ENCODE data around the gene VPS29.
"Not testable (repeated sequence)": the region's sequence is repeated elsewhere in the genome, so short reads cannot be mapped to it uniquely, and the experiment has no call there.

The VPS29 gene

DNA sequence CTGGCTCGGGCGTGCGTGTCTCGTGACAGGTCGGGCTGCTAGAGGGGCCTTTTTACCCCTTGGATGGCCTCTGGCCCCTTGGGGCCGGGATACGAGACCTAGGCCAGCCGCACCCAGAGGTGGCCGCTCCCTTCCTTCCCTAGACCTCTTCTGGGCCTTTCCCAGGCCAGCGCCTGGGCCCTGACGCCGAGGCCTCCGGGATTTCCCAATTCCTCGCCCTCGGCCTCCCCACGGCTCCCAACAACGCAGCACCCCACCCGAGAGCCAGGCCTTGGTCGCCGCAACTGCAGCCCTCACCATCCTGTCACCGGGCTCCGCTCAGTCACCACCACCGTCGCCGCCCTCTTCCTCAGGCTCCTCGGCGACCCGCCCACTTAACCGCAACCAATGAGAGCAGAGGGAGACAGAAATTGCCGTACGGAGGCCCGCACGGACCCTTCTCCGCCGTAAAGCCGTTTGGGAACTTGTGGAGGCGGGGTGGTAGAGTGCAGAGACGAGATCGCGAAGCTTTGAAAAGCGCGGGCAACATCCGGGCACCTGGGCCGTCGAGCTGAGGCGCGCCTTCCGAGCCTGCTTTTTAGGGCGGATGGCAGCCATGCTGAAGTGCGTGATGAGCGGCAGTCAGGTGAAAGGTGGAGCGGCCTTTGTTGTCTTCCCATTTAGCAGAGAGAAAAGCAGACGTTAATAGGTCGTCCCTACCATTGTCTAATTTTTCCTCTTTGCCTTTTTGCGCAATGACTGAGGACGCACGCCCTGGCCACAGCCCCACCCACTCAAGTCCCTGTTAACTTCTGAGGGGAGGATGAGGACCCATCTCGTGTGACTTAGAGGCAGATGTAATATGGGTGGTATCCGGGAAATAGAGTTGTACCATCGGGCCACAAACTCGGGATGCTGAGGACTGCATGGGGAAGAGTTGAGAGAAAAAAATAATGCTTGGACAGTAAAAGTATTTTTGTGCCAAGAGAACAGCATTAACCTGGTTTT is at the start of gene VPS29, which contains the start of gene RAD9B:
VPS29 (minus strand) TSS at position 360 of the 987 bp plus-strand sequence; CDS start at position 300, 60 bp downstream.
RAD9B (plus strand) TSS at position 580 of the 987 bp plus-strand sequence; CDS start at position 587, 7 bp downstream.
- peak; percentile 97 to 98 for DNase-seq (ENCODE audit: low read depth in 2 of 2)

DNA sequence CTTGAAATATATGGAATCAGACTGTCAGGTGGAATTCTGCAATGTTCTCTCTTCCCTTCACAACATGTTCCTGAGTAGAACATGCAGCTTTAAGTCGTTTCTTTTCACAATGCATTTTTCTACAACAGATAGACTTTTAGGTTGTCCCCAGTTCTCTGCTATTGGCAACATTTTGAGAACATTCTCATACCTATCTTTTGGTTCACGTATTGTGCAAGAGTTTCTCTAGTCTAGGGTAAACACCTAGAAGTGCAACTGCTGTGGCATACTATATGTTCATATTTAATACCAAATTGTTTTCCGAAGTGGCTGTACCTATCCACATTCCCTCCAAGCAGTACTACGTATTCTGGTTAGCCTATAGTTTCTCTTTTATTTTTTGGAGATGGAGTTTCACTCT is 49.1 kb upstream of the VPS29 start:
- no peak for DNase-seq (ENCODE audit: low read depth in 2 of 2)

DNA sequence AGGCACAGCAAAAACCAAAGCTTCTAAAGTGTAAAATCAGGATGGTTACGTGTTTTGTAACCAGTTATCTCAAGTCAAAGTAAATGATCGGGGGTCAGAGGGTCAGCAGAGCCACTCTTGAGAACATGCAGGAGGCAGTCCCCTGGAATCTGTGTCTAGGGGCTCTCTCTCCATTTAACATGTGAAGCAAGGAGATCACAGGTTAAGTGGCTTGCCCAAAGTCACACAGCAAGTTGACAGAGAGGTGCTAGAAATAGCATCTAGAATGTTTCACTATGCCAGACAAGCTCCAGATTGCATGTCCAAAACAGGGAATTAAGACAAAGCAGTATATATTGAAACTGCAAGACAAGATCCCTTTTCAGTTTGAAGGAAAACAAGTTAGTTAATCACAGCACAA is 47.8 kb upstream of the VPS29 start:
- no peak for DNase-seq (ENCODE audit: low read depth in 2 of 2)

DNA sequence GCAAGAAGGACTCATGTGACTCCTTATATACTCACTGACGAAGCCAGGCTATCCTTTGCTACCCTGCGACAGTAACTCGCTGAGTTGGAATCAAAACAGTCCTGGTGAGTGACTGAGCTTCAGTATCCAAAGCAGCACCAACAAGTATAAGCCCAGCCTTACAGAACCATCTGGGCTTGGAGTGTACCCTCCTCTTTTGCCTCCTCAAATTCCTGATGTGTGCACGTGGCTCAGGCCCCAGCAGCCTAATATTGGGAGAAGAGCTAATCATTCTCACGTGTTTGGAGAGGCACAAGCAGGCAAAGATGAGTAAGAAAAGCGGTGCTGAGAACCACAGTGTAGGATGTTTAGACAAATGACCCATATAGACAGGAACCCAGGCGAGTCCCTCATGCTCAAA is 46.8 kb upstream of the VPS29 start:
- DNase-seq (ENCODE audit: low read depth in 2 of 2), result no peak

DNA sequence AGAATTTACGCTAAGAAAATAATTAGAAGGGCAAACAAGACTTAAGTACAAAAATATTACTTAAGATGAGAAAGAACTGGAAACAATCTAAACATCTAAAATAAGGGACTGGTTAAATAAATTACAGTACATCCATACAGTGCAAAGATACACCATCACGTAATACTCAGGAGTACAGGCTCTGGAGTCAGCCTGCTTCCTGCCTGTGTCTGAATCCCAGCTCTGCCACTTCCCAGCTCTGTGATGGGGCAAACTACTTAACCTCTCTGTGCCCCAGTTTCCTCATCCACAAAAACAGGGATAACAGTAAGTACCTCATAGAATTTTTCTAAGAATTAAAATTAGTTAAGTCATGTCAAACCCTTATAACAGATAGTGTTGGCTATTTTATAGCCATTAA is 45.2 kb upstream of the VPS29 start:
- DNase-seq (ENCODE audit: low read depth in 2 of 2), result no peak

DNA sequence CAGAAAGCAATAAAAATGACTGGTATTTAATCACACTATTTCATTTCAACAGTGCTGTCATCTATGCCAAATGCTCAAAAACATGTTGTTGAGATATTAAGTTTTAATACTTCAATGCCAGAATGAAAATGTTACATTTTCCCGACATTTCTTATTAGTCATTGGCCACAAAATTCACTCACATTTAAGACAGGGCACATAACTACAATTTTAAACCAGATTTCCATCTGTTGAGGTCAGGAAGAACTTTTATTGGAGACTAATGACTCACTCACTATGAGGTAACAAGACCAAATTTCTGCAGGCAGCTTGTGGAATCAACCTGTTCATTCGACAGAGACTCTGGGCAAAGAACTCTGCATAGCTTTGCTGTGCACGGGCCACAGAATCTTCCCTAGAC is 44.4 kb upstream of the VPS29 start:
- no peak for DNase-seq (ENCODE audit: low read depth in 2 of 2)

DNA sequence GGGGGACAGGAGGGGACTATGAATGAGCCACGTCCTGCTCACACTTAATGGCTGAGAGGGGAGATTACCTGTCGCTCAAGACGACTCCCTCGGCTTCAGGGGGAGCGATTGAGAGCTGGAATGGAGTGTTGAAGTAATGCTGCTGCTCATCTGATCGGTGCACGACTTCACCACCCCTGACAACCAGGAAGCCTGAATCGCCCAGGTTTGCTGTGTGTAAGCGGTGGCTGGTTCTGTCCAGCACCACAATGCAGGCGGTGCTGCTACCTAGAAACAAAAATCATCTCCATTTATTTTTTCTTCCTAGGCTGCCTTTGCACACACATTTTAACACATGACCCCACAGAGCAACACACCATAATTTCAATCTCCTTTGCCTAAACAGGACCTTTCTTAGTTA is 43.9 kb upstream of the VPS29 start:
- no peak for DNase-seq (ENCODE audit: low read depth in 2 of 2)

DNA sequence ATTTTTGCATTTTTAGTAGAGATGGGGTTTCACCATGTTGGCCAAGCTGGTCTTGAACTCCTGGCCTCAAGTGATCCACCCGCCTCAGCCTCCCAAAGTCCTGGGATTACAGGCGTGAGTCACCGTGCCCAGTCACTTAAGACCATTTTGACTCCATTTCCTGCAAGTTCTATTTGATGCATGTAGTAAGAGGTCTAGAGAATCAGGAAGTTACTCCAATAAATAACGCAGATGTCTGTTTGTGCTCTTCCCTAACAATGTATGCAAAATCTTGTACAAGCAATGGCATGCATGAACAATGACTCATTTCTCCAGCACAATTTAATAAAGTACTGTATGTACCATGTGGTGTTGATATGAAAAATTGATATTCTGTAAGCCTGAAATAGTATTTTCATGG is 43.3 kb upstream of the VPS29 start:
- DNase-seq (ENCODE audit: low read depth in 2 of 2), result not testable (repeated sequence)

DNA sequence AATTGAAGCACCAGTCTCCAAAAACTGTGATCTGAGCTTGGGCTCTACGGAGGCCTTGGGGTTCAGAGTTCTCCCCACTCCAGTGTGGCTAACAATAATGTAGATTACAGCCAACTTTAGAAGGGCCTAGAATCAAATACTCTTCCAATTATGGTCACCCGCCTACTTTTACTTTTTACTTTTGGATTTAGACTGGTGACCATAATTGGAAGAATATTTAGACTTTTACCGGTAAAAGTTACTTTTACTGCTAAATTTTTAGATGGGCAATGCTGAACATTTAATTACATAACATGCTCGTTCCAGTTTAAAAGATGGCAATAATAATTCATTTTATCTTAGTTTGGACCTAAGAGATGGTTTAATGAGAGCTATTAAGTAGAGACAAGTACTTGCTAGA is 42.1 kb upstream of the VPS29 start:
- DNase-seq (ENCODE audit: low read depth in 2 of 2), result no peak

DNA sequence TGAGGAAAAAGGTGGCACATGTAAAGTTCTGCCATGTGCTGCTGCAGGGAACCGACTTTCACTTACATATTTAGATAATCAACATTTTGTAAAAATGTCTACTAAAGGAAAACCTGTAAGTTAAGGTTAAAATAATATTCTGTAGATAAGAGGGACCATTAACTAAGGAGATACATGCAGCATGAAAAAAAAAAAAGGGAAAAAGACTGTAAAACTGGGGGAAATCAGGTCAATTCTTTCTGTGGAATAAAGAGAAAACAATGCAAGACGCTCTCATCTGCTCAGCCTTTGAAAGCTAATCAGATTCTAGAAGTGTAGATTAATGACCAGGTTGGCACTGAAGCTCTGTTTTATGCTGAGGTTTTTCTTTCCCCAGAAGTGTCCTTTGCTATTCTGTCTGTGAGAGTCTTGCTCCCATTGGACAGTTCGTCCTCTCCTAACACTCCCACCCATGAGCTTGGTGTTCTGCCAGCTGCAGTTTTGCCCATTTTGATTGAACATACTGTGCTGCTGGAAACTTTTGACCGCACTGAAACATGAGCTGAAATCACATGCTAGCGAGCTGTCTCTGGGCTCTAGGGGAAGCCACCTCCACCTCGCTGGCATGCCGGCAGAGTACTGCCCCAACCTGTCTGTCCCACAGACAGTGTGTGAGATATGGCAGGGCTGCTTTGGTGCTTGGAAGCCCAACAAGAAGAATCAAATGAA is 41.5 kb upstream of the VPS29 start:
- DNase-seq (ENCODE audit: low read depth in 2 of 2), result no peak

DNA sequence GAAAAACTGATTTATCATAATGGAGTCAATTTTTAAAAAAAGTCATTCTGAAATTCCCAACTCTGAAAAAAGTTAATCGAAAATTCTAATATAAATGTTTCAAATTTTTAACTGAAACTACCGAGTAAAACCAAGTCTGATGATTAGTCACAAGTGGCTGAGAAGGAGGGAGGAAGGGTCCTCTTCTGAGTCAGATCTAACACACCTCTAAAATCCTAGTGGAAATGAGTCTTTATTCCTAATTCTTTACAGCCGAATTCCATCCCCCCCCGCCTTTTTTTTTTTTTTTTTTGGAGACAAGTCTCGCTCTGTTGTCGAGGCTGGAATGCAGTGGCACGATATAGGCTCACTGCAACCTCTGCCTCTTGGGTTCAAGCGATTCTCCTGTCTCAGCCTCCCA is 38.1 kb upstream of the VPS29 start:
- DNase-seq (ENCODE audit: low read depth in 2 of 2), result no peak

DNA sequence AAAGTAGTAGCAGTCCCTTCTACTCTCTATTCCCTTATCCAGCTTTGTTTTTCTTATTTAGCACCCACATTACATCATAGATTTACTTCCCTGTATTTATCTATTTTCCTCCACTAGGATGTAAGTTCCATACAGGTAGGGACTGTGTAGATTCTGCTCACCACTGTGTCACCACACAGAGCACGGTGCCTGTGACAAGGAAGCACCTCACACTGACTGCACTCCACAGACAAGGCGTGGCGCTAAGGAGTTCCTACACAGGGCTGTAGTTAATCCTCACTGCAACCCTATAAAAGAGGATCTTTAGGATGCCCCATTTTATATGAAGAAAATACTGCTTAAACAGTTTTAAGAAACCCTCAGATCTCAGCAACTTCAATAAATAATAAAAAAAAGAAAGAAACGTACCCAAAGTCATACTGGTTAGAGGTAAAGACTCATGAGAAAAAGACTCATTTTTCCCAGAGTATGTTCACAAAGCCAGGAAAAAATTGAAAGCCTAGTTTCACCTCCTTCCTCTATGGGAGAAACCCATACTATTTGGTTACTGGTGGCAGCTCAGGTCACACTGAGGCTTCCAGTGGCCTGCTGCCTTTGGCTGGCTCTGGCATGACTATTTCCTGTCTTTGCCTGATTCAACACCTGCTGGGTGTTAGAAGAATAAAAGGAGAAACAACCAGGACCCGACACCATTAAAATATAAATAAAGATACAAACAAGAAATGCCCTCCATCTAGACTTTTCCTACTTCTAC is 37.1 kb upstream of the VPS29 start:
- no peak for DNase-seq (ENCODE audit: low read depth in 2 of 2)

DNA sequence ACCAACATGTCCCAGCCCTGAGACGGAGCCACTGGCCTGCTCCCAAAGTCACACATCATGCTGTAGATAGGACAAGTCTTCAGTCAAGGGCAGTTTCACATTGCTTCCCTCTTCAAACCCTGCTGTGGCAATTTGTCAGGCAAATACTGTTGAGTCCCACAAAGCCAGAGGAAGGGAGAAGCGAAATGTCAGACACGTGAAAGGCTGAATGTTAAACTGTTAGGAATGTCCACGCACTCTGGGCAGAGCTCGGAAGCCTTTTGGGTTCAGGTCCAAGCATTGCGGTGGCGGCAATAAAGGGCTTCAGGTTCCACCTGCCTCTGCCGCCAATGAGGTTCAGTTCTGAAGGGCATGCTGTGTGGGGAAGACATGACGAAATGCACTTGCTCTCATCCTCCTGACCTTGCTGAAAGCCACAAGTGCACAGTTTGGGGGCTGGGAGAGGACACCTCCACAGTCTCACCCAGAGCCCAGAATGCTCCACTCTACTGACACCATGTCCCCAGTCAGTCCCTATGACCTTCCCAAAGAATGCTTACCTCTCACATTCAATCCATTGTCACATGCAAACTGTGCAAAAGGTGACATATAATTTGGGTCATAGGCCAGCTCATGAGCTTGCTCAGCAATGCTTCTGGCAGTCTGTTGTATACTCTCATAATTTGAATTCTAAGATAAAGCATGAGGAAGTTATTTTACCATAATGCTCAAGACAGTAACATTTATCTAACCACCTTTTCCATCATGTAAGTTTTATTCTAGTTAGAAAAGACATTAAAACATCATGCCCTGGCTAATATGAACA is 35.9 kb upstream of the VPS29 start:
- no peak for DNase-seq (ENCODE audit: low read depth in 2 of 2)

DNA sequence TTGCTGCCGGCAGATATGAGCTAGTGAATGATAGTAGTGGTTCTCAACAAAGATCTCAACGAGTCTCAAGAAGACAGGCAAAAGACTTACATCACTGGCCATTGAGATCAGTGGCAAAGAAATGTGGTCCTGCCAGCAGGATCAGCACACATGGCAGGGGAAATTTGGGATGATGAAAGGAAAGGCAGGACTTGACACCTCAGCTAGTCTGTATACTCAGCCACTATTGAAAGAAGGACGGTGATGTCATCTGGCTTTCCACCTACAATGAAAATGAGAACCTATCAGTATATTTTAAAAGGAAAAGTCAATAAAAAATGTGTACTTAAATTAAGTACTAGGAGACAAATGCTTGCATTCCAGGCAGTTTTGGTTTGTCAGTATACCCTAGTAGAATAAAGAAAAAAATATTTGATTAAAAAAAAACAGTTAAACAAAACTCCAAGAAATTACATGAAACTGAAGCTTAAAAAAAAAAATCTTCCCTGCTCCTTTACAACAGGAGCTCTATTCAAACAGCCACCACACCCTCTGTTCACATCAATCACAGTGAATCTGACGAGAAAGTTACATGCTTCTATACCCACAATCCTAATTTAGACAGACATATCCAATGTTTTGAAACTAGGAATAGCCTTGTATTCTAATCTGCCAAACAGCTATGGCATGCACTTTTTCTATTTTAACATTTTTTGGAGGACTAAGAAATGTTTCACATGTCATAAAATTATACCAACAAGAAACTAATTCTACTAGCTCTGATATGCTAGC is 35.1 kb upstream of the VPS29 start:
- no peak for DNase-seq (ENCODE audit: low read depth in 2 of 2)

DNA sequence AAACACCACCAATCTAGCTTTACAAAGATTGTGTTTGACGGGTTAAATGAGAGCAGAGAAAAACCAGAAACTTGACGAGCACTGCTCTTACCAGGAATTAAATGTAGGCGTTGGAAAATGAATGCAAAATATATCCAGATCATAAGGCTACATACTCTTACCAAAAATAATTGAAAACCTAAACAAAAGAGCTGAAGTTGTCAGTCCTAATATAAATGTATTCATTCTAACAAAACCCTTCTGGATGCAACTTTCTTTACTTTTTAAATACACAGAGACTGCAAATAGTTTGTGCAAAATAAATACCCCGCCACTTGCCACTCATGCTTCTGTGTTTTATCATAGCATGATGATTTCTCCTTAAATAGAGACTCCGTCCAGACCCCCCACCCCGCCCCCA is 32.9 kb upstream of the VPS29 start:
- no peak for DNase-seq (ENCODE audit: low read depth in 2 of 2)

DNA sequence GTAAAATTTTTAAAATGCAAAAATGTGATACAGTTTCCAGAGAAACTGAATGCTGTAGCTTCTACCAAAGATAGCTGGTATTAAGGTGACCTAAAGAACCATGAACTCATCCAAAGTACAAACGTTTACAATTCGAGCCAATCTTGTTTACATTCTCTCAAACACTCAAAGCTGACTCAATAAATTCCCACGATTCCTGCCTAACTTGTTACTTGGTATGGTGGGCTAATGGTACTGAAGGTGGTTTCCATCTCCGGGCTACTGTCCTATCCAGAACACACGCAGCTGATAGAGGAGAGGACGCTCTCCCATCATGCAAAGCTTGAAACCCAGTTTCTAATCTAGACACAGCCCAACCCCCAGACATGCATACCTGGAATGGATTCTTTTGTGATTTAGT is 31.7 kb upstream of the VPS29 start:
- DNase-seq (ENCODE audit: low read depth in 2 of 2), result no peak

DNA sequence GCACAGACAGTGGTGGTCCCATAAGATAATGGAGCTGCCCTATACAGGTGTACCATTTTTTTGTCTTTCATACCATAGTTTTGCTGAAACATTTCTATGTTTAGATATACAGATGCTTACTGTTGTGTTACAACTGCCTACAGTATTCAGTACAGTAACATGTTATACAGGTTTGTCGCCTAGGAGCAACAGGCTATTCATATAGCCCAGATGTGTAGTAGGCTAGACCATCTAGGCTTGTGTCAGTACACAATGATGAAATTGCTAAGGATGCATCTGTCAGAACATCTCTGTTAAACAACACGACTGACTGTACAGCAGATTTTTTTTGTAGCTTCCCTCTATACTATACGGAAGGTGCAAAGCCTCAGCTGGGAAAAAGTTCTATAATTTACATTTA is 30.7 kb upstream of the VPS29 start:
- DNase-seq (ENCODE audit: low read depth in 2 of 2), result no peak

DNA sequence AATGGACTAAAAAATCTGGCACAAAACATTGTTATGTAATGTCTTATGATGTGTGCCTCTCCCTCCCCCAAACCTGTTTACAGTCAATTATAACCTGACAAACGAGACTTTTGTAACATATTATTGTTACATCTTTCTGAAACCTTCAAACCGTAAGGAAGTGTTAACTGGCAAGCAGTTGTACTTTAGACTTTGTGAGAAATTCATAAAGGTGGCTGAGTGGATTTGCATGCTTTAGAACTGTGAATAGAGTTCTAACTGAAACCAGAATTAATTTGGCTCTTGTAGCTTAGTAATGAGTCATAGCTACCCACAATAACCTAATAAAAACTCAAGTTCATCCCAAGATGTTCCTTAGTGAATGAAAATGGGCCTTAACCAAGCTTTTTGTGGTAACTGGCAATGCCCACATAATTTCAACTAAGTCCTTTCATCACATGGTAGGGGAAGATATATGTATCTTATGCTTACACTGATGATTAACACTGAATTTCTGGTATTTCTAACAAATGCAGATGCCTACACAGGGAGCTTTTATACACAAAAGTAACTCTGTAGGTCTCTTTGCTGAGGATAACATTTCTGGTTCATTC is 29.9 kb upstream of the VPS29 start:
- no peak for DNase-seq (ENCODE audit: low read depth in 2 of 2)

DNA sequence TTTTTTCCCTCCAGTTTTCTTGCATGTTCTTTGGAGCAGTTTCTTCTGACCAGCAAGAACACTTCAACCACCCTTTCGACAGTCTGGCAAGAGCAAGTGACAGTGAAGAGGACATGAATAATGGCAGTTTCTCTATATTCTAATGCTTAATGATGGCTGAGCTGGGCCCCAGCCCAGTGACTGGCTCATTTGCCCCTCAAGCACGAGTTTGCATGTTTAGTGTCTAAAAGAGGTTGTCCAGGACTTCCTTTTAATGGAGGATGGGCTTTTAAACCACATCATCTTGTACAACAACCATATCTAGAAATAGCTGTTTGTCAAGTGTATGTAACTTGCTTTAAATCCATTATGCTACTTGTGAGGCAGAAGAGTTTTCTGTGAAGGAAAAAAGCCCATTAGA is 28.6 kb upstream of the VPS29 start:
- no peak for DNase-seq (ENCODE audit: low read depth in 2 of 2)

DNA sequence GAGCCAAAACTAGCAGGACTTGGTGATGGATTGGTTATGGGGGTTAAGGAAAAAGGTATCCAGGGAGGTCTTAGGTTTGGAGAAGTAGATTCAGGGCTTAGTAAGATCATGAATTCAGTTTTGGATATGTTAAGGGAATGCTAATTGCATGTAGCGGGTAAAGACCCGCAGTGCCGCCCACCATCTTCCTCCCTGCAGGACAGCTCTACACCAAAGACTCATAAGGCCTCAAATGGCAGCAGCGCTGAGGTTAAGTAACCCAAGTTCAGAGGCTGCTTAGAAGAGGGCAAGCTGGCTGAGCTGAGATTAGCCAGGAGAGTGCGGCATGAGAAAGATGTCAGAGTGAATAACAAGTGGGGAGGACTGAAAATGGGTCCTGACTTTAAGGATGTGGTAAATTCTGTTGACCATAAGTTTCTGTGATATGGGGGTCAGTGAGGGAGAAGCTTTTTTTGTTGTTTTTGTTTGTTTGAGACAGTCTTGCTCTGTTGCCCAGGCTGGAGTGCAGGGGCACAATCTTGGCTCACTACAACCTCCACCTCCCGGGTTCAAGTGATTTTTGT is 26.4 kb upstream of the VPS29 start:
- no peak for DNase-seq (ENCODE audit: low read depth in 2 of 2)

Data from stimulated activated CD8-positive, alpha-beta memory T cell treated with anti-CD3 and anti-CD28 coated beads, Interleukin-7, amount 100 ng/mL, for 1 hour (primary cell).